HEK293T (cell line): ENCODE data around the gene FARSA.

ENCODE experiments used
- CTCF ChIA-PET: fragments of 350-600 bp; formaldehyde crosslinking; extraction: SDS; loops from one replicate; lab custom pipeline; 2021; ENCODE audit warnings: antibody characterized with exemption, inconsistent platforms; lab: Yijun Ruan, JAX
- POLR2A ChIA-PET: fragments of 350-600 bp; formaldehyde crosslinking; extraction: SDS; loops from one replicate; lab custom pipeline; 2020; ENCODE audit warnings: antibody characterized with exemption, inconsistent platforms; lab: Yijun Ruan, JAX
- DNase-seq: peaks from one replicate; pipeline ENCODE4 v3.0.0; 2012; ENCODE audit warnings: mixed read lengths; ENCODE audit errors: extremely low spot score
- ARNT ChIP-seq: fragments of 450-650 bp; IDR thresholded peaks from 2 replicates; pipeline ENCODE4 v1.6.1; 2017; ENCODE audit warnings: mild to moderate bottlenecking
- BHLHE40 ChIP-seq: fragments of 450-650 bp; IDR thresholded peaks from 2 replicates; pipeline ENCODE4 v1.6.1; 2016; ENCODE audit warnings: mild to moderate bottlenecking, moderate library complexity, borderline replicate concordance
- CTBP1 ChIP-seq: fragments of 450-650 bp; IDR thresholded peaks from 2 replicates; pipeline ENCODE4 v1.6.1; 2016; ENCODE audit warnings: borderline replicate concordance
- ELF4 ChIP-seq: fragments of 450-650 bp; IDR thresholded peaks from 2 replicates; pipeline ENCODE4 v1.6.1; 2017; ENCODE audit warnings: antibody characterized with exemption
- FOXA1 ChIP-seq: fragments of 450-650 bp; IDR thresholded peaks from 2 replicates; pipeline ENCODE4 v1.6.1; 2016; ENCODE audit warnings: mild to moderate bottlenecking
- FOXK2 ChIP-seq: fragments of 450-650 bp; IDR thresholded peaks from 2 replicates; pipeline ENCODE4 v1.6.1; 2016; ENCODE audit warnings: mild to moderate bottlenecking
- FOXM1 ChIP-seq: fragments of 450-650 bp; IDR thresholded peaks from 2 replicates; pipeline ENCODE4 v1.6.1; 2017; ENCODE audit warnings: mild to moderate bottlenecking, borderline replicate concordance
- HDGF ChIP-seq: fragments of 450-650 bp; IDR thresholded peaks from 2 replicates; pipeline ENCODE4 v1.6.1; 2017; ENCODE audit warnings: antibody characterized with exemption, borderline replicate concordance
- L3MBTL2 ChIP-seq: fragments of 450-650 bp; conservative IDR thresholded peaks from 2 replicates; pipeline ENCODE4 v1.6.1; 2016; ENCODE audit warnings: mild to moderate bottlenecking
- LEF1 ChIP-seq: fragments of 450-650 bp; IDR thresholded peaks from 2 replicates; pipeline ENCODE4 v1.6.1; 2017; ENCODE audit warnings: mild to moderate bottlenecking, borderline replicate concordance
- NFRKB ChIP-seq: fragments of 450-650 bp; IDR thresholded peaks from 2 replicates; pipeline ENCODE4 v1.6.1; 2016; ENCODE audit warnings: mild to moderate bottlenecking, moderate library complexity
- PKNOX1 ChIP-seq: fragments of 450-650 bp; IDR thresholded peaks from 2 replicates; pipeline ENCODE4 v1.6.1; 2016
- SP1 ChIP-seq: fragments of 450-650 bp; IDR thresholded peaks from 2 replicates; pipeline ENCODE4 v1.6.1; 2017
- SUZ12 ChIP-seq: fragments of 450-650 bp; IDR thresholded peaks from 2 replicates; pipeline ENCODE4 v1.6.1; 2016; ENCODE audit warnings: mild to moderate bottlenecking
- TARDBP ChIP-seq: fragments of 450-650 bp; IDR thresholded peaks from 2 replicates; pipeline ENCODE4 v1.6.1; 2016
- ZNF384 ChIP-seq: fragments of 450-650 bp; IDR thresholded peaks from 2 replicates; pipeline ENCODE4 v1.6.1; 2016

FARSA gene

GRCh38 chr19:12946092-12946721 lies 12.7 kb upstream of the FARSA start:
- TF ChIP-seq L3MBTL2 (no peak; the same call in 1 of the 2 replicates), CTBP1 (no peak), FOXK2 (no peak), LEF1 (no peak), FOXA1 (no peak), SP1 (no peak), ELF4 (no peak), SUZ12 (no peak), FOXM1 (no peak), ARNT (no peak)
- CTCF ChIA-PET = no interaction called here
- POLR2A ChIA-PET = interaction anchor here (0.6 to 1.5 kb wide), 14 partner anchors 8 to 230 kb away, joined by 3 to 13 read pairs (median 3); partner anchors contain the start of genes CALR, FARSA, GCDH and RTBDN
- peak; percentile 71 for DNase-seq

- POLR2A ChIA-PET = interaction anchor here (0.6 to 1.5 kb wide), 12 partner anchors 8 to 213 kb away, joined by 3 to 13 read pairs (median 3); partner anchors contain the start of genes FARSA, GCDH and RTBDN
Observed at GRCh38 chr19:12945479-12946091, 12.1 kb upstream of the FARSA start, which contains the start of gene RAD23A. Gene RAD23A (plus strand): TSS chr19:12945862. CDS start chr19:12945949, 87 bp downstream.

GRCh38 chr19:12944104-12944674 lies 10.7 kb upstream of the FARSA start:
- ChIA-PET CTCF (no interaction called here), POLR2A (interaction anchor here (0.6 to 1.1 kb wide), 2 partner anchors 12 to 111 kb away, joined by 3 to 4 read pairs; no protein-coding TSS in a partner anchor)
- TF ChIP-seq FOXA1 = no peak
- no peak for TF ChIP-seq ARNT
- DNase-seq = no peak

More at GRCh38 chr19:12945479-12946091, 12.1 kb upstream of the FARSA start, which contains the start of gene RAD23A:
- CTCF ChIA-PET = no interaction called here
- TF ChIP-seq HDGF = no peak
- TF ChIP-seq L3MBTL2 = peak; percentile 38; the same call in 1 of the 2 replicates
- no peak for TF ChIP-seq LEF1
- no peak for TF ChIP-seq ARNT
- TF ChIP-seq ZNF384 = no peak
- TF ChIP-seq BHLHE40 = no peak
- peak; percentile 96 for TF ChIP-seq ELF4
- TF ChIP-seq SUZ12 = no peak
- TF ChIP-seq FOXM1 = no peak
- peak; percentile 74 for TF ChIP-seq PKNOX1
- TF ChIP-seq FOXK2 = no peak
- TF ChIP-seq CTBP1 = 0 out of 2 replicates have a peak, but pooled peaks have one; percentile 48
- no peak for TF ChIP-seq SP1
- no peak; the same call in 1 of the 2 replicates for TF ChIP-seq TARDBP
- TF ChIP-seq FOXA1 = no peak
- no peak for TF ChIP-seq NFRKB
- DNase-seq = peak; percentile 96

GRCh38 chr19:12943437-12944044 lies 10.0 kb upstream of the FARSA start:
- CTCF ChIA-PET = no interaction called here
- POLR2A ChIA-PET = interaction anchor here (1.1 kb wide), 1 partner anchor 11 kb away, joined by 4 read pairs; no protein-coding TSS in a partner anchor
- DNase-seq = no peak
- TF ChIP-seq BHLHE40 = no peak
- TF ChIP-seq LEF1 = no peak
- TF ChIP-seq FOXA1 = no peak
- no peak for TF ChIP-seq PKNOX1
- no peak for TF ChIP-seq ELF4
- no peak for TF ChIP-seq SP1
- no peak for TF ChIP-seq FOXK2
- no peak for TF ChIP-seq ZNF384
- TF ChIP-seq SUZ12 = no peak
- TF ChIP-seq FOXM1 = no peak
- TF ChIP-seq ARNT = no peak
- TF ChIP-seq L3MBTL2 = no peak
- no peak for TF ChIP-seq HDGF
- no peak for TF ChIP-seq CTBP1
- TF ChIP-seq TARDBP = no peak
- TF ChIP-seq NFRKB = no peak

- POLR2A ChIA-PET = no interaction called here
- CTCF ChIA-PET = no interaction called here
- TF ChIP-seq HDGF (no peak), ARNT (no peak), NFRKB (no peak), SP1 (no peak), FOXA1 (no peak), CTBP1 (no peak), FOXM1 (no peak), FOXK2 (no peak), BHLHE40 (no peak), SUZ12 (no peak), ELF4 (no peak), L3MBTL2 (no peak), PKNOX1 (no peak), TARDBP (no peak)
- DNase-seq = no peak
Observed at GRCh38 chr19:12940897-12941296, 7.4 kb upstream of the FARSA start.
